H1 (cell line): ENCODE results near the gene F8. TPM values are rescaled to one million over a fixed set of nuclear protein-coding genes. Genes with fewer than 3 reads are reported as not detected.

Experiments used
- EGR1 ChIP-seq: IDR thresholded peaks from 2 replicates; pipeline ENCODE4 v1.6.1; 2011; ENCODE audit warnings: low read depth, low read length, borderline replicate concordance
- POLR2AphosphoS5 ChIP-seq: IDR thresholded peaks from 2 replicates; pipeline ENCODE4 v1.6.1; 2011; ENCODE audit warnings: low read depth, low read length
- SIRT6 ChIP-seq: IDR thresholded peaks from one replicate; pipeline ENCODE4 v1.7.1; 2012; ENCODE audit warnings: low read length, inconsistent platforms
- SP1 ChIP-seq: IDR thresholded peaks from 2 replicates; pipeline ENCODE4 v1.6.1; 2011; ENCODE audit warnings: low read depth, low read length
- SRF ChIP-seq: IDR thresholded peaks from 2 replicates; pipeline ENCODE4 v1.6.1; 2011; ENCODE audit warnings: mild to moderate bottlenecking, low read depth, low read length, moderate library complexity
- polyA plus RNA-seq, 7 experiments: library from polyadenylated mRNA; depleted of rRNA in 3 of 7; stranded (reverse) in 5 of 7; unstranded in 2 of 7; fragments of >200 nt in 5 of 7; fragments of 200-250 nt in 2 of 7; gene quantifications; 1 replicate in 5 of 7; 2 replicates in 1 of 7; 4 replicates in 1 of 7; pipeline versions ENCODE4 v1.2.1 to v1.2.3, GENCODE V29; 2011 to 2013; ENCODE audit warnings: missing spikeins in 2 of 7, mixed read lengths in 2 of 7
- total RNA-seq: library from RNA; stranded (reverse); fragmentation: NEBNext Ultra II Directional; extraction: Animal tissue kit (Norgen Biotek cat#: 25700); gene quantifications from 2 replicates; pipeline ENCODE4 v1.2.1, GENCODE V29; 2021
- TF ChIP-seq, protein P1 (sequence below): fragments of 300-600 bp; sonication (generic); IDR thresholded peaks from 2 replicates; pipeline ENCODE4 v1.7.1; 2012; ENCODE audit warnings: low read length, moderate library complexity, mild to moderate bottlenecking, inconsistent platforms; ENCODE audit not compliant: insufficient replicate concordance

F8 gene
- total and polyA plus RNA-seq, 2 of the 8 experiments (the other 6 are each of a cell fraction or from before 2014, with no cell fraction given): 1.1 to 2.6 TPM

DNA sequence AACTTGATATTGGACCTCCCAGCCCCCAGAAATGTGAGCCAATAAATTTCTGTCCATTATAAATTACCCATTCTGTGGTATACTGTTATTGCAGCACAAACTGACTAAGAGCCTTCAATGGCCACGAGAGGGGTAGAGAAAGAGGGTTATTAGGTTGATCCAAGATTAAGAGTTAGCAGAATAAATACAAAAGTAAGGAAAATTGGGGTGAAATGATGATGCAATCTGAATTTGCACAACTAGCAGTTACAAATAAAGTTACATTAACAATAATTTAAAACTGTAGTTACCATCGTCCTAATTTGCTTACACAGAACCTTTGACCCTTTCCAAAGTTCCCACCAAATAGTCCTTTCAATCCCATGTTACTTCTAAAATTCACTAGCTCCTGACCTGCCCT, 54.2 kb downstream of the F8 start (continued):
- TF ChIP-seq, protein P1, sequence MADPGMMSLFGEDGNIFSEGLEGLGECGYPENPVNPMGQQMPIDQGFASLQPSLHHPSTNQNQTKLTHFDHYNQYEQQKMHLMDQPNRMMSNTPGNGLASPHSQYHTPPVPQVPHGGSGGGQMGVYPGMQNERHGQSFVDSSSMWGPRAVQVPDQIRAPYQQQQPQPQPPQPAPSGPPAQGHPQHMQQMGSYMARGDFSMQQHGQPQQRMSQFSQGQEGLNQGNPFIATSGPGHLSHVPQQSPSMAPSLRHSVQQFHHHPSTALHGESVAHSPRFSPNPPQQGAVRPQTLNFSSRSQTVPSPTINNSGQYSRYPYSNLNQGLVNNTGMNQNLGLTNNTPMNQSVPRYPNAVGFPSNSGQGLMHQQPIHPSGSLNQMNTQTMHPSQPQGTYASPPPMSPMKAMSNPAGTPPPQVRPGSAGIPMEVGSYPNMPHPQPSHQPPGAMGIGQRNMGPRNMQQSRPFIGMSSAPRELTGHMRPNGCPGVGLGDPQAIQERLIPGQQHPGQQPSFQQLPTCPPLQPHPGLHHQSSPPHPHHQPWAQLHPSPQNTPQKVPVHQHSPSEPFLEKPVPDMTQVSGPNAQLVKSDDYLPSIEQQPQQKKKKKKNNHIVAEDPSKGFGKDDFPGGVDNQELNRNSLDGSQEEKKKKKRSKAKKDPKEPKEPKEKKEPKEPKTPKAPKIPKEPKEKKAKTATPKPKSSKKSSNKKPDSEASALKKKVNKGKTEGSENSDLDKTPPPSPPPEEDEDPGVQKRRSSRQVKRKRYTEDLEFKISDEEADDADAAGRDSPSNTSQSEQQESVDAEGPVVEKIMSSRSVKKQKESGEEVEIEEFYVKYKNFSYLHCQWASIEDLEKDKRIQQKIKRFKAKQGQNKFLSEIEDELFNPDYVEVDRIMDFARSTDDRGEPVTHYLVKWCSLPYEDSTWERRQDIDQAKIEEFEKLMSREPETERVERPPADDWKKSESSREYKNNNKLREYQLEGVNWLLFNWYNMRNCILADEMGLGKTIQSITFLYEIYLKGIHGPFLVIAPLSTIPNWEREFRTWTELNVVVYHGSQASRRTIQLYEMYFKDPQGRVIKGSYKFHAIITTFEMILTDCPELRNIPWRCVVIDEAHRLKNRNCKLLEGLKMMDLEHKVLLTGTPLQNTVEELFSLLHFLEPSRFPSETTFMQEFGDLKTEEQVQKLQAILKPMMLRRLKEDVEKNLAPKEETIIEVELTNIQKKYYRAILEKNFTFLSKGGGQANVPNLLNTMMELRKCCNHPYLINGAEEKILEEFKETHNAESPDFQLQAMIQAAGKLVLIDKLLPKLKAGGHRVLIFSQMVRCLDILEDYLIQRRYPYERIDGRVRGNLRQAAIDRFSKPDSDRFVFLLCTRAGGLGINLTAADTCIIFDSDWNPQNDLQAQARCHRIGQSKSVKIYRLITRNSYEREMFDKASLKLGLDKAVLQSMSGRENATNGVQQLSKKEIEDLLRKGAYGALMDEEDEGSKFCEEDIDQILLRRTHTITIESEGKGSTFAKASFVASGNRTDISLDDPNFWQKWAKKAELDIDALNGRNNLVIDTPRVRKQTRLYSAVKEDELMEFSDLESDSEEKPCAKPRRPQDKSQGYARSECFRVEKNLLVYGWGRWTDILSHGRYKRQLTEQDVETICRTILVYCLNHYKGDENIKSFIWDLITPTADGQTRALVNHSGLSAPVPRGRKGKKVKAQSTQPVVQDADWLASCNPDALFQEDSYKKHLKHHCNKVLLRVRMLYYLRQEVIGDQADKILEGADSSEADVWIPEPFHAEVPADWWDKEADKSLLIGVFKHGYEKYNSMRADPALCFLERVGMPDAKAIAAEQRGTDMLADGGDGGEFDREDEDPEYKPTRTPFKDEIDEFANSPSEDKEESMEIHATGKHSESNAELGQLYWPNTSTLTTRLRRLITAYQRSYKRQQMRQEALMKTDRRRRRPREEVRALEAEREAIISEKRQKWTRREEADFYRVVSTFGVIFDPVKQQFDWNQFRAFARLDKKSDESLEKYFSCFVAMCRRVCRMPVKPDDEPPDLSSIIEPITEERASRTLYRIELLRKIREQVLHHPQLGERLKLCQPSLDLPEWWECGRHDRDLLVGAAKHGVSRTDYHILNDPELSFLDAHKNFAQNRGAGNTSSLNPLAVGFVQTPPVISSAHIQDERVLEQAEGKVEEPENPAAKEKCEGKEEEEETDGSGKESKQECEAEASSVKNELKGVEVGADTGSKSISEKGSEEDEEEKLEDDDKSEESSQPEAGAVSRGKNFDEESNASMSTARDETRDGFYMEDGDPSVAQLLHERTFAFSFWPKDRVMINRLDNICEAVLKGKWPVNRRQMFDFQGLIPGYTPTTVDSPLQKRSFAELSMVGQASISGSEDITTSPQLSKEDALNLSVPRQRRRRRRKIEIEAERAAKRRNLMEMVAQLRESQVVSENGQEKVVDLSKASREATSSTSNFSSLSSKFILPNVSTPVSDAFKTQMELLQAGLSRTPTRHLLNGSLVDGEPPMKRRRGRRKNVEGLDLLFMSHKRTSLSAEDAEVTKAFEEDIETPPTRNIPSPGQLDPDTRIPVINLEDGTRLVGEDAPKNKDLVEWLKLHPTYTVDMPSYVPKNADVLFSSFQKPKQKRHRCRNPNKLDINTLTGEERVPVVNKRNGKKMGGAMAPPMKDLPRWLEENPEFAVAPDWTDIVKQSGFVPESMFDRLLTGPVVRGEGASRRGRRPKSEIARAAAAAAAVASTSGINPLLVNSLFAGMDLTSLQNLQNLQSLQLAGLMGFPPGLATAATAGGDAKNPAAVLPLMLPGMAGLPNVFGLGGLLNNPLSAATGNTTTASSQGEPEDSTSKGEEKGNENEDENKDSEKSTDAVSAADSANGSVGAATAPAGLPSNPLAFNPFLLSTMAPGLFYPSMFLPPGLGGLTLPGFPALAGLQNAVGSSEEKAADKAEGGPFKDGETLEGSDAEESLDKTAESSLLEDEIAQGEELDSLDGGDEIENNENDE: no peak
- TF ChIP-seq SRF: no peak
- no peak for TF ChIP-seq SIRT6
- TF ChIP-seq POLR2AphosphoS5: no peak
- no peak for TF ChIP-seq SP1
- TF ChIP-seq EGR1: no peak
